Neural crest cell (in vitro differentiated cells): Measurements from ENCODE around the gene WDR93. TPM values are rescaled to one million over a fixed set of nuclear protein-coding genes. Genes with fewer than 3 reads are reported as not detected.

ENCODE experiments used
- DNase-seq: peaks from one replicate; pipeline ENCODE4 v3.0.0; 2021; ENCODE audit warnings: low read depth, mixed read lengths, low spot score
- H3K27ac Mint-ChIP-seq: one replicate; pipeline ENCODE4 v1.8.0; 2021; ENCODE audit warnings: mild to moderate bottlenecking, mixed read lengths; ENCODE audit not compliant: unreplicated experiment
- H3K27me3 Mint-ChIP-seq: 2 replicates; pipeline ENCODE4 v1.8.0; 2021; ENCODE audit warnings: low read depth, mild to moderate bottlenecking, mixed read lengths
- H3K36me3 Mint-ChIP-seq: 2 replicates; pipeline ENCODE4 v1.8.0; 2021; ENCODE audit warnings: low read depth, mild to moderate bottlenecking, mixed read lengths
- H3K4me1 Mint-ChIP-seq: 2 replicates; pipeline ENCODE4 v1.8.0; 2021; ENCODE audit warnings: mixed read lengths
- H3K4me3 Mint-ChIP-seq: one replicate; pipeline ENCODE4 v1.8.0; 2021; ENCODE audit warnings: mild to moderate bottlenecking, mixed read lengths
- H3K9me3 Mint-ChIP-seq: 2 replicates; pipeline ENCODE4 v1.8.0; 2021; ENCODE audit warnings: mixed read lengths
- long read RNA-seq: library from polyadenylated mRNA; unstranded; transcript quantifications from one replicate; pipeline ENCODE4 v2.0.0, GENCODE V29; 2020
- total RNA-seq: library from RNA; stranded (reverse); gene quantifications from 2 replicates; pipeline ENCODE4 v1.2.1, GENCODE V29; 2021
- TF ChIP-seq, protein P1 (sequence below): fragments of 200-600 bp; sonication (generic); conservative IDR thresholded peaks from 2 replicates; pipeline ENCODE4 v1.5.0; 2021; ENCODE audit warnings: antibody characterized with exemption, mild to moderate bottlenecking

The WDR93 gene
- 0.20 TPM in 1 of 2 replicates, not detected in the other for total RNA-seq
- long read RNA-seq, partial matches to known transcripts: 0 of 1 reads
- long read RNA-seq, other reads (novel, unspliced or antisense): 1 of 1 reads

DNA sequence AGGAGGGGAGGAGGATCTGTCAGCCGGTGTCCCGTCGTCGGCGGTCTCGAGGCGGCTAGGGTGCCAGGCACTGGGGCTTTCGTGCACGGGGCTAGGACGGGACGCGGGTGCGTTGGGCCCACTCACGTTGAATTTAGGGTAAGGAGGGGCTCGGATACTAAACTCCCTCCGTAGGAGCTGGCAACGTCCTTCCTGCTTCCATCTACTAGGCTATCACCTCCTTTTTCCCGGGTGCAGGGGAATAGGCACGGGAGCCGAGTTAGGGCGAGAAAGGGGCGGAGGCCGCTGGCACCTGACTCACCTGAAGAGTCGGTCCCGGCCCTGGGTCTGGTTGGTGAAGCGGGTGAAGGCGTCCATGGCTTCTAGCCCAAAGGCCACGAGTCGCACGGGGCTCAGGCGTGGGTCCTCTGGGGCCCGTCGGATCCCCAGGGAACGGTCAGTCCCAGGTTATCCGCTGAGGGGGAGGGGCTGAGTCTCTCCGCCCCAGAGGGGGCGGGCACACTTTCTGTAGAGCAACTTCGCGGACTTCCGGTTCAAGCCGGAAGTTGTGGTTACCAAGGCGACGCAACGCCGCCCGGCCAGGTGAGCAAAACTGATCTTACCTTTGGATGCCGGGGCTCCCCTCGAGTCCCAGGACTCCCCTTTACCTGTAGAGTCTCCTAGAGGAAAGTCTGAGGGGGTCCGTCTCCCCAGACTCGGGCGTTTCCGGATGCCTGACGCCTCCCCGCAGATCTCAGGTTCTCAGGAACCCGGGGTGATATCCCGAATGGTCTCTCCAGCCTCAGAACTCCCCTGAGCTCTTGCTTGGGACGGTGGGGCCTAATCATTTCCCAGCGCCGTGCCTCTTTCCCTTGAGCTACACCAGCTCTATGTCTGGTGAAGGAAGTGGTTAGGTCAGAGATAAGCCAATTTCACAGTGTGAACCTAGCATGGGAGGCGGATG is at the start of gene WDR93, which contains the start of gene PEX11A:
TSS of gene WDR93 (plus strand) at position 536 of the 943 bp plus-strand sequence. CDS start 10,936 bp downstream, outside the sequence.
TSS of gene PEX11A (minus strand) at position 479 of the 943 bp plus-strand sequence. CDS start at position 357, 122 bp downstream.
- peak; percentile 68 for DNase-seq
- peaks cover 20% of the 10 kb centered on the region for H3K4me1 Mint-ChIP-seq
- peak within 1 kb of the TSS; percentile 93 for H3K4me3 Mint-ChIP-seq
- H3K36me3 Mint-ChIP-seq: peaks cover 1% of the 10 kb centered on the region
- H3K27me3 Mint-ChIP-seq: peaks cover 45% of the 10 kb centered on the region
- TF ChIP-seq, protein P1, sequence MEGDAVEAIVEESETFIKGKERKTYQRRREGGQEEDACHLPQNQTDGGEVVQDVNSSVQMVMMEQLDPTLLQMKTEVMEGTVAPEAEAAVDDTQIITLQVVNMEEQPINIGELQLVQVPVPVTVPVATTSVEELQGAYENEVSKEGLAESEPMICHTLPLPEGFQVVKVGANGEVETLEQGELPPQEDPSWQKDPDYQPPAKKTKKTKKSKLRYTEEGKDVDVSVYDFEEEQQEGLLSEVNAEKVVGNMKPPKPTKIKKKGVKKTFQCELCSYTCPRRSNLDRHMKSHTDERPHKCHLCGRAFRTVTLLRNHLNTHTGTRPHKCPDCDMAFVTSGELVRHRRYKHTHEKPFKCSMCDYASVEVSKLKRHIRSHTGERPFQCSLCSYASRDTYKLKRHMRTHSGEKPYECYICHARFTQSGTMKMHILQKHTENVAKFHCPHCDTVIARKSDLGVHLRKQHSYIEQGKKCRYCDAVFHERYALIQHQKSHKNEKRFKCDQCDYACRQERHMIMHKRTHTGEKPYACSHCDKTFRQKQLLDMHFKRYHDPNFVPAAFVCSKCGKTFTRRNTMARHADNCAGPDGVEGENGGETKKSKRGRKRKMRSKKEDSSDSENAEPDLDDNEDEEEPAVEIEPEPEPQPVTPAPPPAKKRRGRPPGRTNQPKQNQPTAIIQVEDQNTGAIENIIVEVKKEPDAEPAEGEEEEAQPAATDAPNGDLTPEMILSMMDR: no peak
- no peak within 1 kb of the TSS for H3K27ac Mint-ChIP-seq
- H3K9me3 Mint-ChIP-seq: no peaks in the 10 kb centered on the region

DNA sequence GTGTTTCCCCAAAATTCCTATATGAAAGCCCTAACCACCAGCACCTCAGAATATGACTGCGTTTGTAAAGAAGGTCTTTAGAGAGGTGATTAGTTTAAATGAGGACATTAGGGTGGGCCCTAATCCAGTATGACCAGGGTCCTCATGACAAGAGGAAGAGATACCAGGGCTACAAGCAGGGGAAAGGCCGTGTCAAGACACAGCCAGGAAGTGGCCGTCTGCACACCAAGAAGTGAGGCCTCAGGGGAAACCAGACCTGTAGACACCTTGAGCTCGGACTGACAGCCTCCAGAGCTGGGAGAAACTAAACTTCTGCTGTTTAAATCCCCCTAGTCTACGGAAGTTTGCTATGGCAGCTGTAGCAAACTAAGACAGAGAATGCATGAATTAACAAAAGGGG is 49.6 kb upstream of the WDR93 start:
- Mint-ChIP-seq H3K9me3 (no peaks in the 10 kb centered on the region), H3K27me3 (no peaks in the 10 kb centered on the region), H3K4me1 (no peaks in the 10 kb centered on the region), H3K4me3 (no peak overlapping the region), H3K36me3 (peaks cover 18% of the 10 kb centered on the region), H3K27ac (peak overlapping the region; percentile 19)
- TF ChIP-seq, protein P1: no peak
- DNase-seq: no peak

DNA sequence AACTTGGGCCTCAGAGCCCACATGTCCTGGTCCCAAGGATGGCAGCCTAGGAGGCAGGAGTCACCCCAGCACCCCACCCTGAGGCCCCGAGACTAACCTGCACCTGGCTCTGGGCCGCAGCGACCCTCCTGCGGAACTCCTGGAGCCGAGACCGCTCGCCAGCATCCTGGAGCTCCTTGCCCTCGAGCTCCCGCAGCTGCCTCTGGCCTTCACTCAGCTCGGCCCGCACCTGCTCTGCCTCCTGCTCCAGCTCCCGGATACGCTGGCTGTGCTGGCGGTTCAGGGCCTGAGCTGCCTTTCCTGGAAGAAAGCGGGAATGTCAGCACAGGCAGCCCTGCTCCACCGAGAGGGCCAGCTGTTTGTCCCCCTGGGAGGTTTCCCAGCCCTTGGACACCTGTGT is 48.5 kb upstream of the WDR93 start:
- no peak overlapping the region for H3K4me3 Mint-ChIP-seq
- H3K9me3 Mint-ChIP-seq: no peaks in the 10 kb centered on the region
- peaks cover 20% of the 10 kb centered on the region for H3K36me3 Mint-ChIP-seq

DNA sequence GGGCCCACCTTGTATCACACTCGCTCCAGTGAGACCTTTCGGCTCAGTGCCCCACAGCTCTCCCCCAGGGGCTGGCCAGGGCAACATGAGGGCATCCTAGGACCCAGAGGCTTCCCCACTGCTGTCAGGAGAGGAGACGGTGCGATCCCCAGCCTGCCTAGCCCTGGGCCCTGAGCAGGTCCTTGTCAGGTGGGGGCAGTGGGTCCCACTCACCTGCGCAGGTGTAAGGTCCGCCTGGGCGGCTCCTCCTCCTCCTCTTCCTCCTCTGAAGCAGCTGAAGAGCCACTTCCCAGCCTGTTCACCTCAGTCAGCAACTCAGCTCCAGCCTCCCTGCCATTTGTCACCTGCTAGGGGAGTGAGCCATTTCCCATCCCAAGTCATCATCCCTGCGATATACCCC is 44.9 kb upstream of the WDR93 start:
- Mint-ChIP-seq H3K27me3 (no peaks in the 10 kb centered on the region), H3K9me3 (no peaks in the 10 kb centered on the region), H3K4me1 (peaks cover 5% of the 10 kb centered on the region), H3K27ac (no peak overlapping the region), H3K36me3 (peaks cover 15% of the 10 kb centered on the region), H3K4me3 (no peak overlapping the region)
- DNase-seq: no peak
- TF ChIP-seq, protein P1: no peak

More for the DNA sequence above, 48.5 kb upstream of the WDR93 start:
- peaks cover 2% of the 10 kb centered on the region for H3K4me1 Mint-ChIP-seq
- TF ChIP-seq, protein P1: no peak
- no peaks in the 10 kb centered on the region for H3K27me3 Mint-ChIP-seq
- no peak for DNase-seq
- no peak overlapping the region for H3K27ac Mint-ChIP-seq

DNA sequence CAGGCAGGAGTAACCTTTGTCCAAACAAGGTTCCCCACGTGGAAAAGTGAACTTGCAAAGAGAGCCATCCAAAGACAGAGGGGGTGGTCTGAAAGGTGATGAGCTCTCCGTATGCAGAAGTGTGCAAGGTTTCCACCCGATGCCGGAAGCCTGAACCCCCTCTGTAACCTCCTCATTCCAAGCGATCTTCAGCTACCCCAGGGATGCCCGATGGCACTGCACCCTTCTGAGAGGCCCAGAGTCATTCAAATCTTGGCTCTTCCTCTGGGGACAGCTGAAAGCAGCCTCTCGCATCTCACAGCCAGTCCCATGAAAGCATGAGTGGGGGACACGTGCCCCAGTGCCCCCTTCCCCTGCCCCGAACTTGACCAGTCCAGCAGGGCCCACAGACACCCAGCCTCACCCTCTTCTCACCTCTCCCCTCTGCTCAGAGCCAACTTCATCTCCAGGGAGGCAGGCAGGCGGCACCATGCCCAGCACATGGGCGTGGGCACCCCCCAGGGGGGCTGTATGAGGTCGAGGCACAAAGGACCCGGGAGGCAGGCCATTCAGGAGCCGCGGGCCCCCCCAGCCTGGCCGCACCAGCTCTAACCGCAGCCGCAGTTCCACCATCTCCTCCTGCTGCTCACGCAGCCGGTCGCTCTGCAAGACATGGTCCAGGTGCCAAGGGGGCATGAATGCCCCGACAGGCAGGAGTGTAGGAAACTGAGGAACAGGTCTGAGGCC is 44.0 kb upstream of the WDR93 start:
- H3K4me1 Mint-ChIP-seq: peaks cover 5% of the 10 kb centered on the region
- peaks cover 8% of the 10 kb centered on the region for H3K36me3 Mint-ChIP-seq
- H3K4me3 Mint-ChIP-seq: no peak overlapping the region
- no peaks in the 10 kb centered on the region for H3K9me3 Mint-ChIP-seq
- no peak for DNase-seq
- TF ChIP-seq, protein P1: no peak
- no peak overlapping the region for H3K27ac Mint-ChIP-seq
- H3K27me3 Mint-ChIP-seq: no peaks in the 10 kb centered on the region
